ENCODE data around the gene RBM26. TPM values are rescaled to one million over a fixed set of nuclear protein-coding genes. Genes with fewer than 3 reads are reported as not detected.

RBM26 gene
- polyA plus RNA-seq, 1 of the 3 experiments (the other 2 are of a cell fraction): 12.5 TPM

DNA sequence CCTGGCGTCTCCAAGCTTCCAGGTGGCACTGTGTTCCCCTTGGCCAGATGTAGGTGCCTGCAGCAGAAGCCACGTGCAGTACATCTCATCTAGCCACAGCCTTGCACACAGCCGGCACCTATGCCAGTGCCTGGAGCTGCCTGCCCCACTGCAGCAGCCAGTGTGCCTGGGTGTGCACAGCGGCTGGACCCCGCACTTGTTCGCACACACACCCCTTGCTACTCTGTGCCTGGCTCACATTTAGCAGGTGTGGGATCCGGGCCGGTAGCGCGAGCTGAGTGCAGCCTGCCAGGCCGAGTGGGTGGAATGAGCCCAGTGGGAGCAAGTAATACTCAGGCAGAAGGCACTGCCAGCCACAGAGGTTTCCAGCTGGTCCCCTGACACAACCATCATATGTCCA, 26.9 kb upstream of the RBM26 start:
- no peaks in the 10 kb centered on the region for H4K20me1 ChIP-seq (ENCODE audit: insufficient read depth)
- peaks cover 7% of the 10 kb centered on the region for H3F3A ChIP-seq (replicated peaks; ENCODE audit: insufficient read depth)
- H3K27me3 ChIP-seq (ENCODE audit: insufficient read depth): no peaks in the 10 kb centered on the region
- WGBS (ENCODE audit: low lambda C conversion rate): 95% methylated on average over 8 of the region's 11 CpGs
- no peaks in the 10 kb centered on the region for H3K79me2 ChIP-seq (ENCODE audit: insufficient read depth)
- no peaks in the 10 kb centered on the region for H3K9me2 ChIP-seq
- no peak overlapping the region for H3K4me3 ChIP-seq (ENCODE audit: low read depth in 2 of 2, low read length in 1 of 2)
- H3K36me3 ChIP-seq (replicated peaks in 1 of 2; ENCODE audit: control insufficient read depth in 1 of 2, insufficient read depth in 2 of 2, low read length in 1 of 2): no peaks in the 10 kb centered on the region
- H3K9me3 ChIP-seq: no peaks in the 10 kb centered on the region
- no peak overlapping the region for H3K9ac ChIP-seq
- no peak overlapping the region for H2AFZ ChIP-seq (ENCODE audit: low read depth)
- H3K4me1 ChIP-seq (ENCODE audit: control insufficient read depth in 1 of 2, insufficient read depth in 2 of 2, low read depth in 1 of 2, low read length in 1 of 2): peaks cover 0 to 4% of the 10 kb centered on the region in 2 experiments; a peak in 1 of 4 replicates
- ChIA-PET POLR2A (interaction anchor here (0.6 kb wide), 1 partner anchor 14 kb away, joined by 3 read pairs; no protein-coding TSS in a partner anchor), CTCF (interaction anchor here (1.3 to 2.7 kb wide), 4 partner anchors 9 to 107 kb away, joined by 3 to 8 read pairs (median 6); no protein-coding TSS in a partner anchor)
- H3K27ac ChIP-seq (ENCODE audit: low read depth in 2 of 2, low read length in 1 of 2): no peak overlapping the region
- no peak overlapping the region for H3K4me2 ChIP-seq
- DNase-seq: no peak
- TF ChIP-seq, protein P1, sequence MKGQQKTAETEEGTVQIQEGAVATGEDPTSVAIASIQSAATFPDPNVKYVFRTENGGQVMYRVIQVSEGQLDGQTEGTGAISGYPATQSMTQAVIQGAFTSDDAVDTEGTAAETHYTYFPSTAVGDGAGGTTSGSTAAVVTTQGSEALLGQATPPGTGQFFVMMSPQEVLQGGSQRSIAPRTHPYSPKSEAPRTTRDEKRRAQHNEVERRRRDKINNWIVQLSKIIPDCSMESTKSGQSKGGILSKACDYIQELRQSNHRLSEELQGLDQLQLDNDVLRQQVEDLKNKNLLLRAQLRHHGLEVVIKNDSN (IDR thresholded peaks at IDR 0.05; ENCODE audit: borderline replicate concordance, low read depth): no peak
- no peak for TF ChIP-seq RAD21 (IDR thresholded peaks at IDR 0.05; ENCODE audit: low read length)
- TF ChIP-seq, protein P2, sequence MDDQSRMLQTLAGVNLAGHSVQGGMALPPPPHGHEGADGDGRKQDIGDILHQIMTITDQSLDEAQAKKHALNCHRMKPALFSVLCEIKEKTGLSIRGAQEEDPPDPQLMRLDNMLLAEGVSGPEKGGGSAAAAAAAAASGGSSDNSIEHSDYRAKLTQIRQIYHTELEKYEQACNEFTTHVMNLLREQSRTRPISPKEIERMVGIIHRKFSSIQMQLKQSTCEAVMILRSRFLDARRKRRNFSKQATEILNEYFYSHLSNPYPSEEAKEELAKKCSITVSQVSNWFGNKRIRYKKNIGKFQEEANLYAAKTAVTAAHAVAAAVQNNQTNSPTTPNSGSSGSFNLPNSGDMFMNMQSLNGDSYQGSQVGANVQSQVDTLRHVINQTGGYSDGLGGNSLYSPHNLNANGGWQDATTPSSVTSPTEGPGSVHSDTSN (IDR thresholded peaks at IDR 0.05): no peak
- TF ChIP-seq FOXJ3 (CRISPR knock-in tag; IDR thresholded peaks at IDR 0.05): no peak
- TF ChIP-seq JUND (IDR thresholded peaks at IDR 0.05): no peak
- no peak for TF ChIP-seq ELF1 (IDR thresholded peaks at IDR 0.05)

DNA sequence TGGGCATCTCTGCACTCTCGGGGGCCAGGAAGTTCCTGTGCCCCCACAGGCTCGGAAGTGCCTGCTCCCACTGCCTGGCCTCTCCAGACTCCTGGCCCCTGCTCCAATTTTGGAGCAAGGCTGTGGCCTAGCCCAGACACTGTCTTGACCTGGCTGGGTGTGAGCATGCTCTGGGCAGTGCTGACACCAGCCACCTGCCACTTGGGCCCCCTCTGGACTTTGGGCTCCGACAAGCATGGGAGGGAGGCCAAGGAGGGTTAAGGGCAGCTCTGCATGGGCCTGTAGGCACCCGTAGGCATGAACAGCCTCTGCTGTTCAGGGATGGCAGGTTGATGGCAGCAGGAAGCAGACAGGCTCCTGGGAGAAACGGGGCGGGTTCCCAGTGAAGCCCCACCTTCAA, 26.0 kb upstream of the RBM26 start:
- CTCF ChIA-PET: interaction anchor here (1.5 to 2.7 kb wide), 3 partner anchors 8 to 108 kb away, joined by 4 to 8 read pairs (median 8); no protein-coding TSS in a partner anchor
- Histone ChIP-seq H3K27me3 (ENCODE audit: insufficient read depth) (no peaks in the 10 kb centered on the region), H3K4me1 (ENCODE audit: control insufficient read depth in 1 of 2, insufficient read depth in 2 of 2, low read depth in 1 of 2, low read length in 1 of 2) (peaks cover 0 to 4% of the 10 kb centered on the region in 2 experiments; a peak in 1 of 4 replicates), H3K4me2 (no peak overlapping the region), H3K79me2 (ENCODE audit: insufficient read depth) (no peaks in the 10 kb centered on the region), H3K27ac (ENCODE audit: low read depth in 2 of 2, low read length in 1 of 2) (no peak overlapping the region), H3K36me3 (replicated peaks in 1 of 2; ENCODE audit: control insufficient read depth in 1 of 2, insufficient read depth in 2 of 2, low read length in 1 of 2) (no peaks in the 10 kb centered on the region), H3K9ac (no peak overlapping the region), H2AFZ (ENCODE audit: low read depth) (no peak overlapping the region), H3K9me2 (no peaks in the 10 kb centered on the region), H3F3A (replicated peaks; ENCODE audit: insufficient read depth) (peaks cover 7% of the 10 kb centered on the region), H3K9me3 (no peaks in the 10 kb centered on the region), H4K20me1 (ENCODE audit: insufficient read depth) (no peaks in the 10 kb centered on the region), H3K4me3 (ENCODE audit: low read depth in 2 of 2, low read length in 1 of 2) (no peak overlapping the region)
- POLR2A ChIA-PET: no interaction called here
- no peak for DNase-seq
- 78% methylated on average over 3 of the region's 6 CpGs for WGBS (ENCODE audit: low lambda C conversion rate)
- TF ChIP-seq, protein P3, sequence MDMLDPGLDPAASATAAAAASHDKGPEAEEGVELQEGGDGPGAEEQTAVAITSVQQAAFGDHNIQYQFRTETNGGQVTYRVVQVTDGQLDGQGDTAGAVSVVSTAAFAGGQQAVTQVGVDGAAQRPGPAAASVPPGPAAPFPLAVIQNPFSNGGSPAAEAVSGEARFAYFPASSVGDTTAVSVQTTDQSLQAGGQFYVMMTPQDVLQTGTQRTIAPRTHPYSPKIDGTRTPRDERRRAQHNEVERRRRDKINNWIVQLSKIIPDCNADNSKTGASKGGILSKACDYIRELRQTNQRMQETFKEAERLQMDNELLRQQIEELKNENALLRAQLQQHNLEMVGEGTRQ (IDR thresholded peaks at IDR 0.05; ENCODE audit: borderline replicate concordance, low read depth, low read length): no peak
- TF ChIP-seq ELF1 (IDR thresholded peaks at IDR 0.05) (no peak), MAX (IDR thresholded peaks at IDR 0.05; ENCODE audit: low read depth) (no peak), JUND (IDR thresholded peaks at IDR 0.05) (no peak), EZH2phosphoT487 (IDR thresholded peaks at IDR 0.05; ENCODE audit: borderline replicate concordance, low read depth) (no peak), FOSL2 (IDR thresholded peaks at IDR 0.05; ENCODE audit: borderline replicate concordance, low read depth) (no peak), NRF1 (IDR thresholded peaks at IDR 0.05; ENCODE audit: low read depth, low read length) (no peak), RFX5 (IDR thresholded peaks at IDR 0.05; ENCODE audit: low read length) (no peak), EP300 (IDR thresholded peaks at IDR 0.05; ENCODE audit: borderline replicate concordance in 1 of 2, low read depth in 1 of 2, low read length in 1 of 2) (no peak), MEF2A (IDR thresholded peaks at IDR 0.05; ENCODE audit: borderline replicate concordance, low read depth) (no peak), IRF3 (IDR thresholded peaks at IDR 0.05; ENCODE audit: low read depth, low read length) (no peak), RCOR1 (IDR thresholded peaks at IDR 0.05; ENCODE audit: low read length) (no peak), SIN3A (IDR thresholded peaks at IDR 0.05; ENCODE audit: borderline replicate concordance, low read depth, low read length) (no peak), RAD21 (IDR thresholded peaks at IDR 0.05; ENCODE audit: low read length) (no peak), TCF12 (IDR thresholded peaks at IDR 0.05) (no peak), TEAD4 (IDR thresholded peaks at IDR 0.05; ENCODE audit: borderline replicate concordance, insufficient read depth) (no peak)
- TF ChIP-seq, protein P2 (IDR thresholded peaks at IDR 0.05): no peak
- TF ChIP-seq, protein P4, sequence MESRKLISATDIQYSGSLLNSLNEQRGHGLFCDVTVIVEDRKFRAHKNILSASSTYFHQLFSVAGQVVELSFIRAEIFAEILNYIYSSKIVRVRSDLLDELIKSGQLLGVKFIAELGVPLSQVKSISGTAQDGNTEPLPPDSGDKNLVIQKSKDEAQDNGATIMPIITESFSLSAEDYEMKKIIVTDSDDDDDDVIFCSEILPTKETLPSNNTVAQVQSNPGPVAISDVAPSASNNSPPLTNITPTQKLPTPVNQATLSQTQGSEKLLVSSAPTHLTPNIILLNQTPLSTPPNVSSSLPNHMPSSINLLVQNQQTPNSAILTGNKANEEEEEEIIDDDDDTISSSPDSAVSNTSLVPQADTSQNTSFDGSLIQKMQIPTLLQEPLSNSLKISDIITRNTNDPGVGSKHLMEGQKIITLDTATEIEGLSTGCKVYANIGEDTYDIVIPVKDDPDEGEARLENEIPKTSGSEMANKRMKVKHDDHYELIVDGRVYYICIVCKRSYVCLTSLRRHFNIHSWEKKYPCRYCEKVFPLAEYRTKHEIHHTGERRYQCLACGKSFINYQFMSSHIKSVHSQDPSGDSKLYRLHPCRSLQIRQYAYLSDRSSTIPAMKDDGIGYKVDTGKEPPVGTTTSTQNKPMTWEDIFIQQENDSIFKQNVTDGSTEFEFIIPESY (IDR thresholded peaks at IDR 0.05; ENCODE audit: borderline replicate concordance, low read depth): no peak

All from SK-N-SH (cell line).